ENCODE results near the gene FAM50A.

- TF ChIP-seq CTCF (IDR thresholded peaks at IDR 0.05): no peak
- no peak for TF ChIP-seq POLR2AphosphoS5 (IDR thresholded peaks at IDR 0.05)
Measured at GRCh38 chrX:154470914-154471568, 27.1 kb downstream of the FAM50A start.
